KMS-11 (cell line): ENCODE measurements around the gene TFRC.
"Not testable (repeated sequence)": the region's sequence is repeated elsewhere in the genome, so short reads cannot be mapped to it uniquely, and the experiment has no call there.

Experiments used
- H2AFZ ChIP-seq: fragments of 200-600 bp; sonication (generic); 2 replicates; pipeline ENCODE4 v1.6.1; 2016; ENCODE audit warnings: antibody characterized with exemption, mixed run types, low read depth
- H3K27ac ChIP-seq: fragments of 200-600 bp; sonication (generic); 2 replicates; pipeline ENCODE4 v1.6.1; 2016; ENCODE audit warnings: mild to moderate bottlenecking, mixed run types
- H3K27me3 ChIP-seq: fragments of 200-600 bp; sonication (generic); 2 replicates; pipeline ENCODE4 v1.6.1; 2017; ENCODE audit warnings: mild to moderate bottlenecking, low read depth, mixed run types, moderate library complexity; ENCODE audit not compliant: insufficient read depth
- H3K36me3 ChIP-seq: fragments of 200-600 bp; sonication (generic); 2 replicates; pipeline ENCODE4 v1.6.1; 2017; ENCODE audit warnings: mild to moderate bottlenecking, mixed run types; ENCODE audit not compliant: insufficient read depth
- H3K4me1 ChIP-seq: fragments of 200-600 bp; sonication (generic); 2 replicates; pipeline ENCODE4 v1.6.1; 2016; ENCODE audit warnings: mild to moderate bottlenecking, low read depth, mixed run types; ENCODE audit not compliant: poor library complexity, severe bottlenecking
- H3K4me2 ChIP-seq: fragments of 200-600 bp; sonication (generic); 2 replicates; pipeline ENCODE4 v1.7.0; 2016; ENCODE audit warnings: mild to moderate bottlenecking, mixed run types
- H3K4me3 ChIP-seq: fragments of 200-600 bp; sonication (generic); IDR thresholded peaks from 2 replicates; pipeline ENCODE4 v1.6.1; 2017; ENCODE audit warnings: low read depth, low read length, mixed read lengths; ENCODE audit not compliant: insufficient read depth
- H3K79me2 ChIP-seq: fragments of 200-600 bp; sonication (generic); 2 replicates; pipeline ENCODE4 v1.6.1; 2016; ENCODE audit warnings: low read depth, mixed run types; ENCODE audit not compliant: insufficient read depth
- H3K9ac ChIP-seq: fragments of 200-600 bp; sonication (generic); 2 replicates; pipeline ENCODE4 v1.6.1; 2016; ENCODE audit warnings: mild to moderate bottlenecking, mixed run types
- H4K20me1 ChIP-seq: fragments of 200-600 bp; sonication (generic); 2 replicates; pipeline ENCODE4 v1.6.1; 2016; ENCODE audit warnings: mild to moderate bottlenecking, mixed run types; ENCODE audit not compliant: insufficient read depth
- TF ChIP-seq, protein P1 (sequence below): fragments of 200-600 bp; sonication (generic); conservative IDR thresholded peaks from 2 replicates; pipeline ENCODE4 v1.6.1; 2017; ENCODE audit warnings: low read depth, mild to moderate bottlenecking, antibody characterized with exemption, low read length, moderate library complexity, mixed read lengths

Gene TFRC

DNA sequence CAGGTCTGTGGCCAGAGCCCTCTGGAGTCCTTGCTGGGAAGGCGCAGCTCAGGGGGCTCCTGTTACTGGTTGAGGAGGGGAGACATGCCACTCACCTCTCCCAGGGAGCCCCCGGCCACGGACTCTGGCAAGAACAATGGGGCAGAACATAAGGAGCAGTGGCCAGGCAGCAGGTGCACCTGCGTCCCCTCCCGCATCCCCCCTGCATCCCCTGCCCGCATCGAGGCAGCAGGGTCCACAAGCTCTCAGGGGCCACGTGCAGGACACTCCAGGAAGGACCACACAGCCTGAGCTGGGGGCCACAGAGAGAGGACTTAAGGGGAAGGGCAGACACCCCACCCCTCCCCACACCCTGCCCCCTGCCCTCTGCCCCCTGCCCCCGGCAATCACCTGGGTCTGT, 73.0 kb downstream of the TFRC start:
- no peaks in the 10 kb centered on the region for H3K36me3 ChIP-seq
- H3K27me3 ChIP-seq, result peaks cover 8% of the 10 kb centered on the region; the same call in 1 of the 2 replicates
- H3K4me1 ChIP-seq, result no peaks in the 10 kb centered on the region
- no peak overlapping the region for H3K4me2 ChIP-seq
- no peak overlapping the region for H3K27ac ChIP-seq
- H3K9ac ChIP-seq, result no peak overlapping the region
- no peaks in the 10 kb centered on the region for H3K79me2 ChIP-seq
- no peaks in the 10 kb centered on the region for H4K20me1 ChIP-seq
- TF ChIP-seq, protein P1, sequence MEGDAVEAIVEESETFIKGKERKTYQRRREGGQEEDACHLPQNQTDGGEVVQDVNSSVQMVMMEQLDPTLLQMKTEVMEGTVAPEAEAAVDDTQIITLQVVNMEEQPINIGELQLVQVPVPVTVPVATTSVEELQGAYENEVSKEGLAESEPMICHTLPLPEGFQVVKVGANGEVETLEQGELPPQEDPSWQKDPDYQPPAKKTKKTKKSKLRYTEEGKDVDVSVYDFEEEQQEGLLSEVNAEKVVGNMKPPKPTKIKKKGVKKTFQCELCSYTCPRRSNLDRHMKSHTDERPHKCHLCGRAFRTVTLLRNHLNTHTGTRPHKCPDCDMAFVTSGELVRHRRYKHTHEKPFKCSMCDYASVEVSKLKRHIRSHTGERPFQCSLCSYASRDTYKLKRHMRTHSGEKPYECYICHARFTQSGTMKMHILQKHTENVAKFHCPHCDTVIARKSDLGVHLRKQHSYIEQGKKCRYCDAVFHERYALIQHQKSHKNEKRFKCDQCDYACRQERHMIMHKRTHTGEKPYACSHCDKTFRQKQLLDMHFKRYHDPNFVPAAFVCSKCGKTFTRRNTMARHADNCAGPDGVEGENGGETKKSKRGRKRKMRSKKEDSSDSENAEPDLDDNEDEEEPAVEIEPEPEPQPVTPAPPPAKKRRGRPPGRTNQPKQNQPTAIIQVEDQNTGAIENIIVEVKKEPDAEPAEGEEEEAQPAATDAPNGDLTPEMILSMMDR, result no peak
- H3K4me3 ChIP-seq, result no peak overlapping the region
- no peak overlapping the region for H2AFZ ChIP-seq

- no peaks in the 10 kb centered on the region for H3K79me2 ChIP-seq
- H3K9ac ChIP-seq, result no peak overlapping the region
- TF ChIP-seq, protein P1, result no peak
- H3K4me3 ChIP-seq, result no peak overlapping the region
- peaks cover 12% of the 10 kb centered on the region; the same call in 1 of the 2 replicates for H3K27me3 ChIP-seq
- no peaks in the 10 kb centered on the region for H3K4me1 ChIP-seq
- H4K20me1 ChIP-seq, result no peaks in the 10 kb centered on the region
- no peak overlapping the region for H3K27ac ChIP-seq
- no peak overlapping the region for H3K4me2 ChIP-seq
- H3K36me3 ChIP-seq, result no peaks in the 10 kb centered on the region
- no peak overlapping the region for H2AFZ ChIP-seq
Observed at GRCh38 chr3:196008387-196008786, 73.5 kb downstream of the TFRC start.

DNA sequence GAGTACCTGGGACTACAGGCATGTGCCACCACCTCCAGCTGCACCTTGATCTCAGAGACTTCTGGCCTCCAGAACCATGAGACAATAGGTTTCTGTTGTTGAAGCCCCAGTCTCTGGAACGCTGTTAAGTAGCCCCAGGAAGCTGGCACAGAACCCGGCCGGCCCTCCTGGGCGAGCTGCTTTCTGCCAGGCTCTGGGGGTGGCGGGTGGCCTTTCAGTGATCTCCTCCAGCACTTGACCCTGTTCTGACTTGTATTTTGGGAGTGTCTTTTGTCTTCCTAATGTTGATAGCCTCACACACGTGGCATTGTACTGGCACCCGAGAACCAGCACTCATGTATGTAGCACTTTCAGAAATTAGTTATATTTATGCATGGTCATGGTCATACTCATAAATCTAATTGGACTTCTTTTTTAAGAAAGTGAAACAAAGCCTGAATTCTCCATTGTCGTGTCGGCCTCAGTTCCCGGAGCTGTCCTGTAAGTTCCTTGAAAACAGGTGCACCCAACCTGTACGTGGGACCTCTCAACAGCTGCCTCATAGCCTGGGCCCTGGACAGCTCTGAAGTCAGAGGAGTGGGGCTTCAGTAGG, 74.0 kb downstream of the TFRC start:
- Histone ChIP-seq H3K4me1 (no peaks in the 10 kb centered on the region), H3K9ac (no peak overlapping the region), H2AFZ (no peak overlapping the region), H3K4me2 (no peak overlapping the region), H3K79me2 (no peaks in the 10 kb centered on the region), H3K4me3 (no peak overlapping the region), H3K27me3 (peaks cover 18% of the 10 kb centered on the region; the same call in 1 of the 2 replicates), H3K27ac (no peak overlapping the region), H4K20me1 (no peaks in the 10 kb centered on the region), H3K36me3 (no peaks in the 10 kb centered on the region)
- TF ChIP-seq, protein P1, result no peak

DNA sequence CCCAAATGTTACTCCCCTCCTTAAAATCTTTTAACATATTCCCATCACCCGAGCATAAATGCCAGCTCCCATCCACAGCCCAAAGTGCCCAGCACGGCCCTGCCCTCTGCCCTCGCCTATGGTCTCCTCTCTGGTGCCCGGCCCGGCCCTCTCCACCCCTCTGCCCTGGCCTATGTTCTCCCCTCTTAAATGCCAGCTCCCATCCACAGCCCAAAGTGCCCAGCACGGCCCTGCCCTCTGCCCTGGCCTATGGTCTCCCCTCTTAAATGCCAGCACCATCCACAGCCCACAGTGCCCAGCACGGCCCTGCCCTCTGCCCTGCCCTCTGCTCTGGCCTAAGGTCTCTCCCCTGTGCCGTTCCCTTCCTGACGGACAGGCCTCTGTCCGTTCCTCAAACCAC, 76.6 kb downstream of the TFRC start:
- H3K9ac ChIP-seq, H3K4me2 ChIP-seq, H2AFZ ChIP-seq, H3K4me1 ChIP-seq, H3K79me2 ChIP-seq, H3K36me3 ChIP-seq, H3K4me3 ChIP-seq, H3K27ac ChIP-seq, H4K20me1 ChIP-seq: not testable (repeated sequence)
- H3K27me3 ChIP-seq, result peaks cover 32% of the 10 kb centered on the region; the same call in 1 of the 2 replicates

DNA sequence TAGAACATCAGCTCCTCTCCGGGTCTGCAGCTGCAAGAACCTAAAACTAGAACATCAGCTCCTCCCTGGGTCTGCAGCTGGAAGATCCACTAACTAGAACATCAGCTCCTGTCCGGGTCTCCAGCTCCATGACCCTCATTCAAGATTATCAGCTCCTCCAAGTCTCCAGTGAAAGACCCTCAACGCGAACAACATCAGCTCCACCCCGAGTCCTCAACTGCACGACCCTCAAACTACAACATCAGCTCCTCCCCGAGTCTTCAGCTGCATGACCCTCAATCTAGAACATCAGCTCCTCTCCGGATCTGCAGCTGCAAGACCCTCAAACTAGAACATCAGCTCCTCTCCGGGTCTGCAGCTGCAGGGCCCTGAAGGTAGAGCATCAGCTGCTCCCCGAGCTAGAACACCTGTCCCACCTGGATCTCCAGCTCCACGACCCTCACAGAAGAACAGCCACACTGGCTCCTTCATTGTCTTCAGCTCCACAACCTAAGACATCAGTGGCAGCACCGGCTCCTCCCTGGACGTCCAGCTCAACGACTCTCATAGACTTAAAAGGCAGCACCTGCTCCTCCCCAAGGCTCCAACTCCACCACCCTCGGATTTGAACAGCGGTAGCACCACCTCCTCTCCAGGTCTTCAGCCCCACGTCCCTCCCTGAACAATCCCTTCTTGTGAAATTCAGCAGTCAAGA, 77.4 kb downstream of the TFRC start:
- not testable (repeated sequence) for H3K4me1 ChIP-seq, H3K4me2 ChIP-seq, H3K27ac ChIP-seq, H2AFZ ChIP-seq, H3K79me2 ChIP-seq, H3K4me3 ChIP-seq, H3K9ac ChIP-seq, H3K36me3 ChIP-seq, H4K20me1 ChIP-seq
- H3K27me3 ChIP-seq, result peaks cover 32% of the 10 kb centered on the region; the same call in 1 of the 2 replicates
